Left lobe of liver (tissue), 2 donors: ENCODE measurements around the gene EPHA4. TPM values are rescaled to one million over a fixed set of nuclear protein-coding genes. Genes with fewer than 3 reads are reported as not detected.

Experiments used
- ATAC-seq: fragments of 200-7000 bp; cut with Tn5 transposase; one replicate; pipeline ENCODE4 v1.9.1; 2020; ENCODE audit warnings: mild to moderate bottlenecking, moderate library complexity
- DNase-seq: peaks from one replicate; pipeline ENCODE4 v3.0.0-alpha.2; 2020; ENCODE audit warnings: low spot score
- total RNA-seq: library from RNA; stranded (reverse); gene quantifications from one replicate; pipeline ENCODE4 v1.2.1, GENCODE V29; 2021
- donor health status: DM: no; HTN: no; CAD: no; lungs with moderate emphysema.
- donor health status: DM: no; HTN: yes; CAD: no.

EPHA4 gene
- total RNA-seq, 1 donor from 2014 or later, result 1.7 TPM

GRCh38 chr2:221447310-221447709 lies 124.8 kb downstream of the EPHA4 start:
- ATAC-seq (no peak), DNase-seq (no peak)

GRCh38 chr2:221446140-221446539 lies 126.0 kb downstream of the EPHA4 start:
- no peak for DNase-seq

GRCh38 chr2:221444106-221444505 lies 128.0 kb downstream of the EPHA4 start:
- DNase-seq (no peak), ATAC-seq (no peak)

More at GRCh38 chr2:221446140-221446539, 126.0 kb downstream of the EPHA4 start:
- ATAC-seq, result no peak

DNA sequence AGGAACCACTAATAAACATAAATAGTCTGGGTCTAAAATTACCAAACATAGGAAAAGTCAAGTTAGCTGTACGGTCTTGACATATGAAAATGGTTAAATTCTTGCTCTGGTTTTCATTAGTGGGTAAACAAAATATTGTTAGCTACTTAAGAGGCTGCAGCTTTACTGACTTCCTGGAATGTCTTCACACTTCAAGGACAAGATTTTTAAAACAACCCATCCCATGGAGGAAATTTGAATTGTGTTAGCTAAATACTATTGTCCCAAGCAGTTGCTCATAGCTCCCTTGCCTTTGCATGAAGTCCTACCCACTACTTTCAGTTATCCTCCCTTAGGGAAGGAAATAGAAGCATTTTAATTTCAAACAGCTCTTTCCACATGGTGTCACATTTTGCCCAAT lies 128.5 kb downstream of the EPHA4 start:
- ATAC-seq, result no peak
- no peak for DNase-seq

DNA sequence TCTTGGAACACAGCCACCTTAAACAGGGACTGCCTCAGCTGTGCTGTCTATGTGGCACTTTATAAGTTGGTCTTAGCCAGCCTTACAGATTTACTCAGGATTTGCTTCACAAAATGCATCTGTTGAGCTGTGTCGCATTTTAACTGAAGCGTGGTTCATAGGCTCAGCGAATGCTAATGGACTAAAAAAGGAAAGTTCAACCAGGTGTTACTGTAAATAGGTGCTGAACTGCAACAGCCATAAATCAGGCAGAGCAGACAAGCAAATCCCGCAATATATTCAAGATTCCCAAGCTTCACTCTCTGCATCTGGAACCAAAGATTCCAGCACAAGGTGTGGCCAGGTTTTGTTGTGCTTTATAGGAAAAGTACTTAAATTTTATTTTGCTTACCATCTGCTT lies 130.0 kb downstream of the EPHA4 start:
- DNase-seq, result no peak
- no peak for ATAC-seq

DNA sequence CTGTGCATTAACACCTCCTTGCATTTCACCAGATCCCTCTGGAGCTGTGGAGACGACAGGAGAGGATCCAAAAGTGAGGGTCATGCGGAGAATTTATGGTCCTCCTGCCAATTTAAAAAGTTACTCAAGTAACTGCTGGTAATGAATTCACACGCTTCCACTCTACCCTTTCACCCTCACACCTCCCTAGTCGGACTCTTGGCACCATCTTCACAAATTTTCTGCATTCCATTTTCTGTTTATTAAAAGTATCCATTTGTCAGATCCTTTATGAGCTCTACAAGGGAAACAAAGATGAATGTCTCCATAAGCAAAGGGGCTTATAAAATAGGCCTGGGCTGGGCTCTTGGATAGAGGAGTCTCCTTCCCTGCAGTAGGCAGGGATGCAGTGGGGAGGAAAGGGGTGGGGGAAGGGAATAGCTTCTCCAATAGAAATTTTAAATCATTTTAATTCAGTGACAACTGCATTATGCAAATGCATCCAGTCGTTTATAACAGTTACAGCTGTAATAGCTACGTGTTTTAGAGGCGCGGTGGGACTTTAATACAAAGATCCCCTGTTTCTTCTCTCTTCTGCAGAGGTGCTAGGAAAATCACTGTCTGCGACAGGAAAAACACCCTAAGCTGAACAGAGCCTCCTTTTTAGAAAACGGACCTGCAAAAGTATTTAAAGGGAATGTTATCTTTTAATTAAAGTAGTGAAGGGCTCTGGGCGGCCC lies 132.2 kb downstream of the EPHA4 start:
- DNase-seq (no peak), ATAC-seq (no peak)

- ATAC-seq (no peak), DNase-seq (no peak)
Measured at GRCh38 chr2:221437056-221437455, 135.0 kb downstream of the EPHA4 start.

DNA sequence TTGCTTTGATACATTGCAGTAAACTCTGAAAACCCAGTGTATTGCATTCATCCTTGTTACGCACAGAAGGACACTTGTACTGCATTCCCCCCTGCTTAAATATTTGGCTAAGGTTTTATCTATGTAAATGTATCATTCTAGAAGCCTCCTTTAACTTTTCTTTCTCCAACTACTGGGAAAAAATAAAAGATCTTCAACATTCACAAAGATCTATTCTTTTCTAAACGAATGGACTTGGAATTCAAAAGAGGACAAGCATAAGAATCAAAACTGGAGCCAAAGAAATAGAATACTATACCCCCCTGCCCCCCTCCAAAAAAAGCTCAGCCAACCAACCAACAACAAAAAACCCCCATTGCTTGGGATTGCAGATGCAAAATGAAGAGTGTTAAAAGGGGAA lies 136.9 kb downstream of the EPHA4 start:
- DNase-seq (no peak), ATAC-seq (no peak)

DNA sequence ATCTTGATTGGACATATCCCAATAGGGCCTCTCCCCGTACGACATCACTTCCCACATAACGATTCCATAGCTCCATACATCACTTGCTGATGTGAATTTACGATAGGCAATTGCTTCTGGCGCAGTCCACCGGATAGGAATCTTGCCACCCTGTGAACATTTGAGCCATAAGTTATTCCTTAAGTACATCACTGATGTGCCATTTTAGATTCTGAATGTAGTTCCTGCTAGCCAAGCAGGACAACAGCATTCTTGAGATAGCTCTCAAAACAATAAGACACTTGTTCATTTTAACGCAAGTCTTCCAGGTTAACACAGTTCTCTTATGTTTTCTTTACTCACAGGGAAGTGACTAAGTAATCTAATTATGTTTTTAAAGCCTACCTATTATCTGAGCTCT lies 138.0 kb downstream of the EPHA4 start:
- ATAC-seq (no peak), DNase-seq (no peak)

DNA sequence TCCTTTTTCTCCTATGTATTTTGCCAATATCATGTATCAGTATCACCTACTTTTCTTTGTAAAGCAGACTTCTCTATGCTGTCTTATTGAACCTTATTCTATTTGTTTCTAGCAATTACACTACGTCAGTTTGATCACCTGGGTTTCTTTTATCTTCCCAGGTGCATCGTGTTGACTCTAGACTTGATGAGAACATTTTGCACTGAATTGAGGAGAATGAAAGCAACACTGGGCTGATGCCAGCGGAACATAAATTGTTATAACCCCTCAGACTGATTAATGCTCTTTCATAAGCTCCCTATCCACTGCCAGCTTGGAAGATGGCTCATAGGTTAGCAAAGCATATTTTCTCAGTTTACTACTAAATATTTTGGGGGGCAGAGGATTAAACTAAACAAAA lies 140.6 kb downstream of the EPHA4 start:
- DNase-seq (no peak), ATAC-seq (no peak)

GRCh38 chr2:221429741-221430491 lies 142.2 kb downstream of the EPHA4 start:
- ATAC-seq (peak; percentile 41), DNase-seq (no peak)

DNA sequence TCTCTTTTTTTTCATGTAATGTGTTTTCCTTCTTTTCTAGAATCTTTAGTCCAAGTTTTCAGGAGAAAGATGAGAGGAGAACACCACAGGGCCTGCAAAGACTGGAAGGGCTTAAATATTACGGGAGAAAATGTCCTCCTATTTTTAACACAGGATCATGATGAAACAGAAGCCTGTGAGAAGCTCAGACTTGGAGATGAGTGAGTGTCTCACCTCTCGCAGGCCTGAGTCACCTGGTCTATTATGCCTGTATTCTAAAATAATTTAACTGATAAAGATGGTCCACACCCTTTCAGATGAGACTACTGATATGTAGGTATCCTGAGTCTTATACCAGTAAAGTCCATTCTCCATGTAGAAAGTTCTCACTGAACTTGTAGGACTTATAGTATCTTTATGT lies 143.2 kb downstream of the EPHA4 start:
- no peak for DNase-seq
- no peak for ATAC-seq

DNA sequence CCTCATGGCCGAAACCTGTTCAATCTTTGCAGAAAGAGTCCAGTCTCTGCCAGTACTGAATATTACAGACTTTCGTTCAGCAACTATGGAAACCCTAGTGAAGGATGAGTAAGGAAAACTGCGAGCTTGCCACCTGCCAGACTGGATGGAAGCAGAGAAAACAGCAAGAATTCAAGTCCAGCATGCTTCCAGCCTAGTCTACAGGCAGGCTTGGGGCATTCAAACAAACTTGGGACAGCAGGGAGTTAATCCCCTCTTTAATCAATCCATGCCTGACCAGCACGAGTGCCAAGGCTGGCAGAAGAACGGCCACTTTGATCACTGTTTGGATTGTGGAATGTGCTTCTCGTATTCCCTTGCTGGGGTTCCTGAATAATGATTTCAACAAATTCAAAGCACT lies 145.2 kb downstream of the EPHA4 start:
- ATAC-seq, result no peak

GRCh38 chr2:221425891-221426290 lies 146.2 kb downstream of the EPHA4 start:
- no peak for ATAC-seq
- no peak for DNase-seq

More for the DNA sequence above, 145.2 kb downstream of the EPHA4 start:
- no peak for DNase-seq

- ATAC-seq, result no peak
- DNase-seq, result no peak
Measured at GRCh38 chr2:221425353-221425752, 146.8 kb downstream of the EPHA4 start.

DNA sequence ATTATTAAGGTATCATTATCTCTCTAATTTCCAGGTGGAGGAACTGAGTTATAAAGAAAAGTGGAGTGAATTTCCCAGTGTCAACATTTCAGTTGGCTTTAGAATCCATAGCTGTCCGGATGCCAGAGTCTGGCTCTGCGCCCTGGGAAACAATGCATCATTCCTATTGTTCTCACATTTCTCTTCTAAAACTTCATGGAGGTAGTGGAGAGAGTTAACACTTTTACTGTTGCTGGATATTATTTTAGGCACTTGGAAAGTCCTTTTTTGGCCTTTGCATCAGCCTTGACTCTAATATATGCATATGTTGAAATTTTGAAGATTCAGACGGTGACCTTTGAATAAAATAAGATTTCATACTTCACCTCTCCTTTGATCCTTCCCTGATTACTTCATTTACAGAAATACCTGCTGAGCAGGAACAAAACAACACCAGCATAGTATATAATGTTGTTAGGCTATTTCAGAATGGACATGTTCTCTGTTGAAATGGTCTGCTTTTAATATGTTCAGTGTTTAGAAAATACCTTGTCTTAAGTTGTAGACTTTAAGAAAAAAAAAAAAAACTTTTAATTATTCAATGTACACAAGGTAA lies 148.8 kb downstream of the EPHA4 start:
- ATAC-seq (no peak), DNase-seq (no peak)

GRCh38 chr2:221422516-221423209 lies 149.4 kb downstream of the EPHA4 start:
- ATAC-seq, result no peak
- DNase-seq, result no peak

DNA sequence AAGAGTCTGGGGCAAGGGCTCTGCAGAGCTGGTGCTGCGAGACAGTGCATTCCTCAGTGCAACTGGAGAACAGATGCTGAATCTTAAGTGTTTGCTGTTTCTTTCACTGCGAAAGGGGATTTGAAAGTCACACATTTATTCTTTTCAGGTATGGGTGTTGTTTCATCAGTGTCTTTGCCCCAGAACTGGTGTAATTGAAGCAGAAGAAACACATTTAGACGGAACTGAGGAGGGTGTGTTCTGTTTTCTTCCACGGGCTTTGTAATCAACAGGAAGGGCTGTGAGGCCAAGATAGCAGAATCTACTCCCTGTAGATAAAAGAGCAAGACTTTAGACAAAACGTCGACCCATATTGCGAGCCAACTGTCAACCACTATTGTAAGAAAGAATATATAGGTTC lies 151.9 kb downstream of the EPHA4 start:
- DNase-seq, result no peak

DNA sequence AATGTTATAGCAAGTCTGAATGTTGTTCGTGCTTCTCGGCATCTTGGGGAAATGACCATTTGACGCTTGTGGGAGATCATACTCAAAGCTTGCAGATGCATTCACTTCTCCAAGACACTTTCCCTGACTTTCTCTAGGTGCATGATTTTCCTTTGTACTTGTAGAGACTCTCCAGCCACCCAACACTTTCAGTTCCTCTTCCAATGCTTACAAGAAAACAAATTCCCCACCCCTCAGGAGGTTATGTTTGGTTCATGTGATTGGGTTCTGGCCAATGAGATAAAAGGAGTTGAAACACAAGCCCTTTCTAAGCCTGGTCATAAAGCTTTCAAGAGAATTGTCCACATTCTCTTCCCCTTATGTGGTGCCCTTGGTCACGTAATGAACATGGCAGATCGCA lies 156.3 kb downstream of the EPHA4 start:
- ATAC-seq (no peak), DNase-seq (no peak)

More for the DNA sequence above, 151.9 kb downstream of the EPHA4 start:
- no peak for ATAC-seq

- ATAC-seq, result no peak
- no peak for DNase-seq
Measured at GRCh38 chr2:221412978-221413377, 159.1 kb downstream of the EPHA4 start.

GRCh38 chr2:221410487-221410886 lies 161.6 kb downstream of the EPHA4 start:
- ATAC-seq (no peak), DNase-seq (no peak)
